Mucosa of stomach (tissue), 1 donor: ENCODE measurements around the gene B4GALNT4.
"Not testable (repeated sequence)": the region's sequence is repeated elsewhere in the genome, so short reads cannot be mapped to it uniquely, and the experiment has no call there.

Source experiments
- H3K27me3 ChIP-seq: one replicate; pipeline ENCODE4 v1.7.0; 2013; ENCODE audit warnings: mild to moderate bottlenecking, low read length; ENCODE audit not compliant: control insufficient read depth, insufficient read depth
- H3K36me3 ChIP-seq: one replicate; pipeline ENCODE4 v1.7.0; 2013; ENCODE audit warnings: low read length; ENCODE audit not compliant: control insufficient read depth, insufficient read depth
- H3K4me1 ChIP-seq: one replicate; pipeline ENCODE4 v1.7.0; 2013; ENCODE audit warnings: mild to moderate bottlenecking, low read length; ENCODE audit not compliant: control insufficient read depth, insufficient read depth
- H3K4me3 ChIP-seq: one replicate; pipeline ENCODE4 v1.7.0; 2013; ENCODE audit warnings: low read length
- H3K9ac ChIP-seq: one replicate; pipeline ENCODE4 v1.7.0; 2013; ENCODE audit warnings: mild to moderate bottlenecking, low read length, moderate library complexity
- H3K9me3 ChIP-seq: one replicate; pipeline ENCODE4 v1.7.0; 2013; ENCODE audit warnings: mild to moderate bottlenecking, low read length, moderate library complexity; ENCODE audit not compliant: control insufficient read depth
- donor health status: Pancreatic carcinoma.

The B4GALNT4 gene

GRCh38 chr11:424232-424631 is 54.9 kb downstream of the B4GALNT4 start:
- Histone ChIP-seq H3K27me3 (no peaks in the 10 kb centered on the region), H3K9me3 (no peaks in the 10 kb centered on the region)

DNA sequence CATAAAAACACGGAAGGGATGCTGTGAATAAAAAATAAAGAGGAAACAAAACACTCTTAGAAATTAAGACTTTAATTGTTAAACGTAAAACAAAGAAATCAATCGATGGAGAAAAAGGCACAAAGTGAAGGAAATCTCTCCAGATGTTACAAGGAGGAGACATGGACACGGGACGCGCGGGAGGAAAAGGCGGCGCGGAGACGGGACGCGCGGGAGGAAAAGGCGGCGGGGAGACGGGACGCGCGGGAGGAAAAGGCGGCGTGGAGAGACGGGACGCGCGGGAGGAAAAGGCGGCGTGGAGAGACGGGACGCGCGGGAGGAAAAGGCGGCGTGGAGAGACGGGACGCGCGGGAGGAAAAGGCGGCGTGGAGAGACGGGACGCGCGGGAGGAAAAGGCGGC is 55.5 kb downstream of the B4GALNT4 start:
- not testable (repeated sequence) for H3K4me1 ChIP-seq, H3K9me3 ChIP-seq, H3K27me3 ChIP-seq, H3K36me3 ChIP-seq, H3K9ac ChIP-seq, H3K4me3 ChIP-seq

More at GRCh38 chr11:424232-424631, 54.9 kb downstream of the B4GALNT4 start:
- no peaks in the 10 kb centered on the region for H3K36me3 ChIP-seq
- no peak overlapping the region for H3K9ac ChIP-seq
- no peaks in the 10 kb centered on the region for H3K4me1 ChIP-seq
- no peak overlapping the region for H3K4me3 ChIP-seq

DNA sequence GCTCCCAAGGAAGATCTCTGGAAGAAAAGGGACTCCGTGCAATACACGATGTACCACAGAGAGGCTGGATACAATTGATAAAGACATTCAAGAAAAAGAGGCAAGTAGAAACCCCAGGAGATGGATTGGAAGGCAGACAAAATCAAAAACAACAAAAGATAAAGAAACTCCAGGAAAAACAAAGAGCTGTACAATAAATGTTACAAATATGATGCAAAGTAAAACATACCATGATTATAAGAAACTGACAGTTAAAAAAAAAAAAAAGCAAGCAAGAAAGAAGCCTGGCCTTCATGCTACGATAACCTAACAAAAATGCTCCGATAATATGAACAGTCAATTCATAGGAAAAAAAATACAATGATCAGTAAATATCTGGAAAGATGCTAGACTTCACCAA is 56.0 kb downstream of the B4GALNT4 start:
- Histone ChIP-seq H3K4me3 (no peak overlapping the region), H3K36me3 (no peaks in the 10 kb centered on the region), H3K9ac (no peak overlapping the region), H3K27me3 (no peaks in the 10 kb centered on the region), H3K4me1 (no peaks in the 10 kb centered on the region), H3K9me3 (no peaks in the 10 kb centered on the region)

- Histone ChIP-seq H3K9ac (no peak overlapping the region), H3K27me3 (no peaks in the 10 kb centered on the region), H3K36me3 (no peaks in the 10 kb centered on the region), H3K4me1 (no peaks in the 10 kb centered on the region), H3K4me3 (no peak overlapping the region), H3K9me3 (no peaks in the 10 kb centered on the region)
These were observed 57.6 kb downstream of the B4GALNT4 start for GRCh38 chr11:426851-427250.

- H3K36me3 ChIP-seq = no peaks in the 10 kb centered on the region
- H3K4me1 ChIP-seq = no peaks in the 10 kb centered on the region
- no peak overlapping the region for H3K9ac ChIP-seq
- H3K9me3 ChIP-seq = no peaks in the 10 kb centered on the region
- H3K27me3 ChIP-seq = no peaks in the 10 kb centered on the region
- no peak overlapping the region for H3K4me3 ChIP-seq
These were observed 59.0 kb downstream of the B4GALNT4 start for GRCh38 chr11:428295-428694.

DNA sequence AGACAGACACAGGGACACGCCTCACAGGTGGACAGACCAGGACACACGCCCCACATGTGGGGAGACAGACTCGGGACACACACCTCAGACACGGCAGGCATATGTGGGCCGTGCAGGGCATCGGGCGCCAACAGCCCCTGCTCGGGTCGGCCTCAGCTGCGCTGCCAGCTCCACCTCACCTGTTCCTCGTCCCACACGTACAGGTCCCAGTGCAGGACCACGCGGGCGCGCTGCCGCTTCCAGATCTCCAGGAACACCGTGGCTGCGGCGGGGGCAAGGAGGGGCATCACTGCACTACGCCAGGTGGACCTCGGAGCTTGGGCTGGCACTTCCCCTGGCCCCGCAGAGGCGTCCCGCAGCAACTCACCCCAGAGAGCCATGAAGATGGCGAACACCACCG is 60.1 kb downstream of the B4GALNT4 start:
- Histone ChIP-seq H3K9me3 (no peaks in the 10 kb centered on the region), H3K27me3 (no peaks in the 10 kb centered on the region), H3K9ac (no peak overlapping the region), H3K4me3 (no peak overlapping the region), H3K4me1 (no peaks in the 10 kb centered on the region), H3K36me3 (no peaks in the 10 kb centered on the region)

GRCh38 chr11:429931-430456 is 60.7 kb downstream of the B4GALNT4 start:
- Histone ChIP-seq H3K9me3 (no peaks in the 10 kb centered on the region), H3K36me3 (no peaks in the 10 kb centered on the region), H3K4me1 (no peaks in the 10 kb centered on the region), H3K4me3 (no peak overlapping the region), H3K27me3 (no peaks in the 10 kb centered on the region), H3K9ac (no peak overlapping the region)
